DOHH2 (cell line): ENCODE measurements around the gene COL20A1.

ENCODE experiments used
- H3F3A ChIP-seq: fragments of 200-600 bp; sonication (generic), shearing (Covaris generic); 2 replicates; pipeline ENCODE4 v1.6.0; 2016; ENCODE audit warnings: antibody characterized with exemption, mild to moderate bottlenecking; ENCODE audit not compliant: control insufficient read depth, insufficient read depth
- H3K27ac ChIP-seq: fragments of 200-600 bp; sonication (generic); 2 replicates; pipeline ENCODE4 v1.5.1; 2014; ENCODE audit warnings: low read depth, mild to moderate bottlenecking, low read length, moderate library complexity
- H3K27me3 ChIP-seq: fragments of 200-600 bp; sonication (generic); 2 replicates; pipeline ENCODE4 v1.6.1; 2014; ENCODE audit warnings: mild to moderate bottlenecking, low read length, mixed read lengths; ENCODE audit not compliant: control insufficient read depth
- H3K36me3 ChIP-seq: fragments of 200-600 bp; sonication (generic); 2 replicates; pipeline ENCODE4 v1.6.1; 2014; ENCODE audit warnings: mild to moderate bottlenecking, low read length, moderate library complexity, mixed read lengths; ENCODE audit not compliant: control insufficient read depth
- H3K4me1 ChIP-seq: fragments of 200-600 bp; sonication (generic); 2 replicates; pipeline ENCODE4 v1.6.1; 2014; ENCODE audit warnings: mild to moderate bottlenecking, low read length, mixed read lengths; ENCODE audit not compliant: control insufficient read depth
- H3K4me2 ChIP-seq: fragments of 200-600 bp; sonication (generic); 2 replicates; pipeline ENCODE4 v1.6.0; 2014; ENCODE audit warnings: mild to moderate bottlenecking, low read length, moderate library complexity
- H3K4me3 ChIP-seq: fragments of 200-600 bp; sonication (generic); 2 replicates; pipeline ENCODE4 v1.5.1; 2014; ENCODE audit warnings: mild to moderate bottlenecking, low read length, mixed read lengths
- H3K79me2 ChIP-seq: fragments of 200-600 bp; sonication (generic); 2 replicates; pipeline ENCODE4 v1.6.1; 2014; ENCODE audit warnings: mild to moderate bottlenecking, low read length, mixed read lengths; ENCODE audit not compliant: control insufficient read depth
- H3K9me2 ChIP-seq: fragments of 200-600 bp; sonication (generic); replicated peaks from 2 replicates; pipeline ENCODE4 v1.6.1; 2014; ENCODE audit warnings: mild to moderate bottlenecking, low read length, mixed read lengths; ENCODE audit not compliant: control insufficient read depth
- H3K9me3 ChIP-seq: fragments of 200-600 bp; sonication (generic); 2 replicates; pipeline ENCODE4 v1.6.1; 2014; ENCODE audit warnings: antibody characterized with exemption, low read length, mixed read lengths; ENCODE audit not compliant: control insufficient read depth, insufficient read depth
- H4K20me1 ChIP-seq: fragments of 200-600 bp; sonication (generic); 2 replicates; pipeline ENCODE4 v1.6.0; 2014; ENCODE audit warnings: low read depth, mild to moderate bottlenecking, antibody characterized with exemption, low read length, moderate library complexity; ENCODE audit not compliant: control insufficient read depth, insufficient read depth
- CTCF ChIP-seq: fragments of 200-600 bp; sonication (generic); IDR thresholded peaks from one replicate; pipeline ENCODE4 v1.5.1; 2014; ENCODE audit warnings: antibody characterized with exemption, mild to moderate bottlenecking, low read depth, low read length; ENCODE audit not compliant: poor library complexity, severe bottlenecking
- EZH2phosphoT487 ChIP-seq: fragments of 200-600 bp; sonication (generic); IDR thresholded peaks from 2 replicates; pipeline ENCODE4 v1.6.1; 2017; ENCODE audit warnings: borderline replicate concordance, mild to moderate bottlenecking, antibody characterized with exemption, low read length, moderate library complexity, mixed read lengths

The COL20A1 gene

GRCh38 chr20:63366390-63367365 is 73.7 kb downstream of the COL20A1 start:
- no peaks in the 10 kb centered on the region for H4K20me1 ChIP-seq
- no peak for TF ChIP-seq EZH2phosphoT487
- no peak for TF ChIP-seq CTCF
- H3K27me3 ChIP-seq: no peaks in the 10 kb centered on the region

DNA sequence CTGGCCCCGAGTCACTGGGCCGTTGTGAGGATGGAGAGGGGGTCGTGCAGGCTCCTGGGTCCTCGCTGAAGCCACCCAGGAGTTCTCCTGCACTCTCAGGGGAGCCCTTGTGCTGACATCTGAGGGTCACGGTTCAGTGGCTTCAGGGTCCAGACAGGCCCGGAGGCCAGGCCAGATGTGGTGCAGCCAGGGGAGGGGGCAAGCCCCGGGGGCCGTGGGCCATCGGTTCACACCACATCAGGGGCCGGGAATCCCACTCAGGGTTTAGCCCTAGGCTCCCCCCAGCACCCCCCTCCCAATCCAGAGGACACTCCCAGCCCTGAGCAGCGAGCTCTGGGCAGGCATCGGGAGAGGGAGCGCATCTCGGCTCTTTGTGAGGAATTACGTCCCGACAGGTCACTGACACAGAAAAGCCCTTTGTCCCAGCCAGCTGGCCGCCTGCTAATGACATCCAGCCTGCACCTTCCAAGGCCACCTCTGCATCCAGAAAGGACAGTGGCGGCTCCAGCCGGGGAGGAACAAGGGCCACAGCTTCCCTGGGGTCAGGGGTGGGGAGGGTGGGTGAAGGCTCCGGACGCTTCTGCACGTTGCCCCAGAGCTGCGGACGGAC is 74.6 kb downstream of the COL20A1 start:
- Histone ChIP-seq H3K4me2 (no peak overlapping the region), H3K9me2 (no peaks in the 10 kb centered on the region), H3K27ac (no peak overlapping the region), H3K4me1 (no peaks in the 10 kb centered on the region), H3K27me3 (no peaks in the 10 kb centered on the region), H3K36me3 (no peaks in the 10 kb centered on the region), H3K79me2 (no peaks in the 10 kb centered on the region), H4K20me1 (no peaks in the 10 kb centered on the region), H3F3A (no peaks in the 10 kb centered on the region), H3K4me3 (no peak overlapping the region), H3K9me3 (no peaks in the 10 kb centered on the region)
- TF ChIP-seq EZH2phosphoT487 (no peak), CTCF (no peak)

More at GRCh38 chr20:63366390-63367365, 73.7 kb downstream of the COL20A1 start:
- H3K9me2 ChIP-seq: no peaks in the 10 kb centered on the region
- H3K79me2 ChIP-seq: no peaks in the 10 kb centered on the region
- H3K4me1 ChIP-seq: no peaks in the 10 kb centered on the region
- no peaks in the 10 kb centered on the region for H3K36me3 ChIP-seq
- H3K27ac ChIP-seq: no peak overlapping the region
- H3F3A ChIP-seq: no peaks in the 10 kb centered on the region
- H3K4me3 ChIP-seq: no peak overlapping the region
- no peaks in the 10 kb centered on the region for H3K9me3 ChIP-seq
- no peak overlapping the region for H3K4me2 ChIP-seq

GRCh38 chr20:63368151-63368550 is 75.2 kb downstream of the COL20A1 start:
- TF ChIP-seq CTCF (no peak), EZH2phosphoT487 (no peak)
- no peaks in the 10 kb centered on the region for H3K27me3 ChIP-seq
- H3K9me3 ChIP-seq: no peaks in the 10 kb centered on the region

More at GRCh38 chr20:63368151-63368550, 75.2 kb downstream of the COL20A1 start:
- Histone ChIP-seq H3K4me1 (no peaks in the 10 kb centered on the region), H4K20me1 (no peaks in the 10 kb centered on the region), H3F3A (no peaks in the 10 kb centered on the region), H3K9me2 (no peaks in the 10 kb centered on the region), H3K79me2 (no peaks in the 10 kb centered on the region), H3K4me2 (no peak overlapping the region), H3K36me3 (no peaks in the 10 kb centered on the region), H3K27ac (no peak overlapping the region), H3K4me3 (no peak overlapping the region)
